Fibroblast of the aortic adventitia (primary cell): ENCODE data around the gene DUSP14. TPM values are rescaled to one million over a fixed set of nuclear protein-coding genes. Genes with fewer than 3 reads are reported as not detected.
"Not testable (repeated sequence)": the region's sequence is repeated elsewhere in the genome, so short reads cannot be mapped to it uniquely, and the experiment has no call there.

Experiments
- DNase-seq: peaks from one replicate; pipeline ENCODE4 v3.0.0-alpha.2; 2010; ENCODE audit warnings: low read depth
- H3K4me3 ChIP-seq: 2 replicates; pipeline ENCODE4 v1.5.1; 2011; ENCODE audit warnings: low read depth, mild to moderate bottlenecking, control low read depth, low read length, moderate library complexity
- CTCF ChIP-seq: IDR thresholded peaks from 2 replicates; pipeline ENCODE4 v1.5.1; 2011; ENCODE audit warnings: mild to moderate bottlenecking, low read length, control low read depth, inconsistent platforms; ENCODE audit not compliant: insufficient read depth
- total RNA-seq: library from RNA; depleted of rRNA; stranded (reverse); fragments of >200 nt; gene quantifications from 2 replicates; pipeline ENCODE4 v1.2.3, GENCODE V29; 2012; ENCODE audit warnings: low replicate concordance

Gene DUSP14
- total RNA-seq, 1 donor: 52.8 TPM

GRCh38 chr17:37502009-37502936 is 12.6 kb downstream of the DUSP14 start:
- TF ChIP-seq CTCF: no peak
- no peak overlapping the region for H3K4me3 ChIP-seq
- no peak for DNase-seq

- no peak for TF ChIP-seq CTCF
- DNase-seq: no peak
- no peak overlapping the region for H3K4me3 ChIP-seq
These were observed 13.5 kb downstream of the DUSP14 start for GRCh38 chr17:37503148-37503547.

- no peak for TF ChIP-seq CTCF
- DNase-seq: no peak
- H3K4me3 ChIP-seq: no peak overlapping the region
These were observed 15.6 kb downstream of the DUSP14 start for GRCh38 chr17:37505333-37505732.

GRCh38 chr17:37506678-37507077 is 17.0 kb downstream of the DUSP14 start:
- no peak overlapping the region for H3K4me3 ChIP-seq
- DNase-seq: no peak
- peak; percentile 65 for TF ChIP-seq CTCF

- DNase-seq: no peak
- no peak for TF ChIP-seq CTCF
- H3K4me3 ChIP-seq: no peak overlapping the region
These were observed 17.4 kb downstream of the DUSP14 start for GRCh38 chr17:37507111-37507510.

- TF ChIP-seq CTCF: no peak
- no peak for DNase-seq
- no peak overlapping the region for H3K4me3 ChIP-seq
These were observed 20.4 kb downstream of the DUSP14 start for GRCh38 chr17:37510056-37510455.

- not testable (repeated sequence) for H3K4me3 ChIP-seq, DNase-seq
These were observed 22.0 kb downstream of the DUSP14 start for GRCh38 chr17:37511642-37512041.
